T-helper 1 cell treated with Interleukin-12 subunit alpha and Interleukin-12 subunit beta and Interleukin-4 antibody, amounts not matched to agents 30 ng/mL and 1 ng/mL, for 36 hours (primary cell): ENCODE measurements around the gene CD47. TPM values are rescaled to one million over a fixed set of nuclear protein-coding genes. Genes with fewer than 3 reads are reported as not detected.

Source experiments
- intact Hi-C: fragments of 100-400 bp; cut with micrococcal nuclease; formaldehyde crosslinking; loops from one replicate; pipeline ENCODE4 v1.15.1; 2024
- total RNA-seq: library from RNA; stranded (reverse); gene quantifications from 2 replicates; pipeline ENCODE4 v1.2.3, GENCODE V29; 2022

Gene CD47
- total RNA-seq, 1 donor from 2014 or later, result 132 TPM

DNA sequence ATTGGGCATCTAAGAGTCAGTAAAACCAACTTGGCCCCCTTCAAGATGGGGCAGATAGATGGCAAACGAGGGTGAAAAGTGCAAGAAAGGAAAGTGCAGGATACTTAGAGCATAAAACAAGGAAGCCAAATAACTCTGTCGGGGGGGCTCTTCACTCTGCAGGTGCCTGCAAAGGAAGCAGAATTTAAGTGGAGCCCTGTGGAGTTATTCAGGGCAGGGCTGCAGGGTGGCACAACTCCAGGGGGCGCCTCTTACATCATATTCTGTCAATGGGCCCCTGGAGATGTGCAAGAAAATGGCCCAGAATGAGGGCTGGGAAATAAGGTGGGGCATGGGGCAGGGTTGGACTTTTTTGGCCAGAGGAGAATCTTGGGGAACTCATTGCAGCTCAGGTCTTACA, 69.7 kb downstream of the CD47 start:
- intact Hi-C loops, result no loop called here

DNA sequence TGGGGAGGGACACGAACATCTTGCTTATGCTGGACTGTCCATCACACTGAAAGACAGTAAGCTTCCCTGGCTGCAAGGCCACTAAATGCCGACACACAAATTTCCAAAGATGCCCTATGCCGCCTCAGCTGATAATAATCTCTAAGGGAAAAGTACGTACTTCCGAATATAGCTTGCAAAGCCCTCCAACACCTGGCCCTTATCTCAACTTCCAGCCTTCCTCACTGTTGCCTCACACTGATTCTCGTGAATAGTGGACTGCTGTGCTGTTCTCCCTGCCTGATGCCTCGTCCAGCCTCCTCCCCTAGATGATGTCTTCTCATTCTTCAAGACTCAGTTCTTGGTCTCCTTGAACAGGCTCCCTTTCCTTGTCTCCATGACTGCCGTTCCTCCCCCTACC, 72.3 kb downstream of the CD47 start:
- intact Hi-C loops, result loop anchor here (5.0 kb wide), 1 partner anchor 41 kb away; no protein-coding TSS in a partner anchor

DNA sequence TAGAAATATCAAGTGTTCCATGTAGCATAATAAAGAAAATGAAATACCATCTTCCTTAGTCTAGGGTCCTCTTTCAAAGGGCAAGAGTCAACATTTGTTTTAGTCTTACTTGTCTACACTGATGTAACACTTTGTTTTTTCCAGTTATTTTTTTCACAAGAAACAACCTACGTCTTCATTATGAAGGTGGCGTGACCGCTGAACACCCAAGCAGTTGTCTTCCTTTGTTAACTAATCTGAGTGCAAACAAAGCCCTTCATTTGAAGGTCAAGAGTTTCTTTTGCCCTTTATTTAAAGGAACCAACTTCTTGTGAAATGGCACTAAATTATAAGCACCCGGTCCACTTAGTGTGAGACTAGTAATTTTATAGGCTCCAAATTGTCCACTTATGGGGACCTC, 73.2 kb downstream of the CD47 start:
- intact Hi-C loops, result loop anchor here (5.0 kb wide), 1 partner anchor 40 kb away; no protein-coding TSS in a partner anchor

DNA sequence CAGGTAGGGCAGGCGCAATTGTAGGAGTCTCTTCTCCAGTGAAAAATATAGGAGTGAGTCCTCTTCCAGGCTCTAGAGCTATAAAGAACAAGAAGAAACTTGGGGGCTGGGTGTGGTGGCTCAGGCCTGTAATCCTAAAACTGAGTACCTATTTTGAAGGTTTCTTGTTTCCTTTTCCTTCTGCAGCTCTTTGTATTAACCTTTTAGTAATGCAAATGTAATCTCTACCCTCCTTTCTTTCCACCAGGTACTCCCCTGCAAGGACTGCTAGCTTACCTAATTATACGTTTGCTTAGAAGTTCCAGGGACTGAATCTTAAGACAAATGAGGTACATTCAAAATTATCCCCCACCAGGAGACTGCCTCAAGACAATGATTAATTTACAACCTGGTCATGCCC, 75.9 kb downstream of the CD47 start:
- intact Hi-C loops, result loop anchor here (5.0 kb wide), 1 partner anchor 38 kb away; no protein-coding TSS in a partner anchor

- intact Hi-C loops, result no loop called here
Observed at GRCh38 chr3:108013141-108014055, 77.4 kb downstream of the CD47 start.

- intact Hi-C loops, result no loop called here
Observed at GRCh38 chr3:108012304-108012703, 78.5 kb downstream of the CD47 start.

DNA sequence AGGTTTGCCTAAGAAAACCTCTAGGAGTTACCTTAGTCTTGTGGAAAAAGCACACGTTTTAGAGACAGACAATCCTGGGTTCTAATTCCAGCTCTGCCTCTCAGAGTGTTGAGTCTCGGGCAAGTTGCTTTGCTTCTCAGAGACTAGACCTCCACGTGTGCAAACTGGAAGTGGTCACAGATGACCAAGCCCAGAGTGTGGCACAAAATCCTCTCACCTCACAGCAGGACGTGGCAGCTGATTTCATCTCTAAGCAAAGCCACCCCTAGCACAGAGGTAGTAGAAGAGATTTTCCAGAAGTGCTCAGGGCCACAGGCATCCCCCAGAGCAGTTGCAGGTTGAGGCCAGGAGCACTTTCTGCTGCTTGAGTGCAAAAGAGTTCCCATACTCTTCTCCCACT, 79.2 kb downstream of the CD47 start:
- intact Hi-C loops, result no loop called here

- intact Hi-C loops, result no loop called here
Observed at GRCh38 chr3:108008931-108009639, 81.7 kb downstream of the CD47 start.

- intact Hi-C loops, result no loop called here
Observed at GRCh38 chr3:108008106-108008505, 82.7 kb downstream of the CD47 start.

DNA sequence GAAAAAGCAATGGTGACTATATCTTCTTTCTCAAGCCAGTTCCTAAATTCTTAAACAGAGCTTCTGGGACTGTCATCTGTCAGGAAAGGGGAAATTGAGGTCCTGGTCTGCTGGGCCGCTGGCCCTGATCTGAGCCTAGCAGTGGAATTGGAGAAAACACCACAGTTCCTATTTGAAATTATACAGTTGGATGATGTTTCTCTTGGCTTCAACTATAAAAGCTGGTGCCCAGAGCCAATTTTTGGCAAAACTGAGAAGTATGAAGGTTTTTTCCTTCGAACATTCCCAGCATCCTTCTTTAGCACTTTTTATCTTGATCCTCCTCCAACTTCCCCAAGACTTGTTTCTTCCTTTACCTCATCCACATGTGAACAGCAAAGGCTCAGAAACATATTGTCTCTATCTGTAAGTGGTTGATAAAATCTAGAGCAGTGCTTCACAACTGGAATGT, 83.9 kb downstream of the CD47 start:
- intact Hi-C loops, result no loop called here

GRCh38 chr3:108006077-108006771, 84.6 kb downstream of the CD47 start:
- intact Hi-C loops, result no loop called here

DNA sequence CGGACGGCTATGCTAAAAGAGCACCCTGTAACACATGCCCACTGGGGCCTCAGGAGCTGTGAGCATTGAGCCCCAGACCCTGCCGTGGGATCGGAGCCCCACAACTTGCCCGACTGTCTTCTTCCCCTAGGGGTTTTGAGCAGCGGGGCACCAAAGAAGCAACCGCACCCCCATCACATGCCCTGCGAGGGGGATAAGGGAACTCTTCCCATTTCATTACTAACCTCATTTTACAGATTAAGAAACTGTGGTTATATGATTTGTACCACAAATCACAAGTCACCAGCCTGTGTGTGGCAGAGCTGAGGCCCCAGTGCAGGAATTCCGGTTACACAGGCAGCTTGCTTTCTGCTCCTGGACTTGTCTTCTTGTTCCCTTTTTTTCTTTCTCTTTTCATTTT, 86.2 kb downstream of the CD47 start:
- intact Hi-C loops, result no loop called here

DNA sequence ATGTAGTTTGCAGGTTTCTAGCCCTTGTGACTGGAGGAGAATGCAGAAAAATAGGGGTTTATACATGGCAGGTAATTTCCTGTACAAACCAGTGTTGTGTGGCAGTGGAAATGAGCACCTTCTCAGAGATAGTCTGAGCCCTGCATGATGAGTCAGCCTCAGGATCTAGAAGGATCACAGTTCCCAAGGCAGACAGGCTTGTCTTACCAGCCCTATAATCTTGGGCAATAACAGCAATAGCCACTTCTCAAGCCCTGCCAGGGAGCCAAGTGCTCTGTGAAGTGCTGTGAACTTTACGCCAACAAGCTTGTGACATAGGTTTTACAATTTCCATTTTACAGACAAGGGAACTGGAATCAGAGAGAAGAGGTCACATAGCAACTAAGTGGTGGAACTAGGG, 89.4 kb downstream of the CD47 start:
- intact Hi-C loops, result no loop called here

GRCh38 chr3:107999215-107999775, 91.5 kb downstream of the CD47 start:
- intact Hi-C loops, result no loop called here

- intact Hi-C loops, result no loop called here
Observed at GRCh38 chr3:107997671-107998070, 93.2 kb downstream of the CD47 start.

DNA sequence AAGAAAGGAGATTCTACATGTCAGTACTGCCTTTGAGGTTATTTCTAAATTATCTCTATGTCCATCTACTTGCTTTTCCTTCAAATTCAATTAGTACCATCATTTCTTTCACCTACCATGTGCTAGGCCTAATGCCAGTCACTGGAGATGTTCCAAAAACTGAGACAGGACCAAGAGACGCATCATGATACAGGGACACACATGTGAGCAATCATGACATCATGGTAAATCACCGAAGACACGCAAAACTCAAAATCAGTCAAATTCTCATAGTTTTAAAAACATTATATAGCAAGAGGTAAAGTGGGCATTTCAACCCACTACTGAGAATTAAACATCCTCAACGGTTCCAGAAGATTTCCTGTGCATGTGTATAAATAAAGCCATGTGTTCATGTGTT, 95.0 kb downstream of the CD47 start:
- intact Hi-C loops, result no loop called here

DNA sequence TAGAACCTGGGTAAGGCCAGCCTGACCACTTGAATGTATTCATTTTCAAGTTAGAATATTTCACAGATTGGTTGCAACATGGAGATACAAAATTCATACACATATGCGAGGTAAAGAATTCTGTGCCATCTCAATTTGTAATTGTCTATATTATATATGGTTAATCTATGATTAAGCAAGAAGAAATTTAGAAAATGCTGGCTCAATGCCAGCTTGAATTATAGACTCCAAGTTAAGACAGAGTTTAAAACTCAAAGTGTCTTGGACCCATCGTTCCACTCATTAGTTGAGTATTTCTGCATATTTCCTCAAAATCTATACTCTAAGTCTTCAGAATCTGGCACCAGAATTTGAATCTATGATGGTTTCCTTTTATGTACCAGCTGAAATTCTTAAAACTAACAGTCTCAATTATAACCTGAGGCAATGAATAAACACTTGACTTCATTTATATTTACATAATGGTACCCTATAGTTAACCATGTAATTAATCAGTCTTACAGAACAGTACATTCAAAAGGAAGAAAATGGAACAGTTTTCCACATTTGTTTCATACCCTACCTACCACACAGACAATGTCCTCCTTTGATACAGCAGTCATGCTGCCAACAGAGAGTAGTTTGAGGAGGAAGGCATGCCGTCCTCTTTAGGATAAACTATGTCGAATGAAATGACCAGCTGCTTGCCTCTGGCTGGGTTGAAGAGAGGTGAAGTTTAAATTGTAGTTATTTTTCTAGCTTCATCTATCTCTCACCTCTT, 95.7 kb downstream of the CD47 start:
- intact Hi-C loops, result no loop called here

DNA sequence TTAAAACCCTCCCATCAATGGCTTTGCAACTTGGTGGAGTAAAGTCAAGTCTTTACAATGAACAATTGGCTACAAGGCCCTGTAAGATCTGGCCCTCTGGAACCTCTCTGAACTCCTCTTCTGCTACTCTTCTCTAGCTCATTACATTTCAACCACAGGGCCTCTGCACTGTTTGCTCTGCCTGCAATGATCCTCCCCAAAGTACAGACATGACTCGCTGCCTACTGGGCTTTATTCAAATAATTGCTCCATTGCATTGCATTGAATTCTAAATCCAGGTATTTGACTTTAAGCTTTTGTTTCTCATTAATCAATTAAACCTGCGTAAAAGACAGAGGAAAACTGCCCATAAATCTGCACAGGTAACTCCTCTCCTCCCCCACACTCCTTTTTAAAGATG, 96.7 kb downstream of the CD47 start:
- intact Hi-C loops, result no loop called here

DNA sequence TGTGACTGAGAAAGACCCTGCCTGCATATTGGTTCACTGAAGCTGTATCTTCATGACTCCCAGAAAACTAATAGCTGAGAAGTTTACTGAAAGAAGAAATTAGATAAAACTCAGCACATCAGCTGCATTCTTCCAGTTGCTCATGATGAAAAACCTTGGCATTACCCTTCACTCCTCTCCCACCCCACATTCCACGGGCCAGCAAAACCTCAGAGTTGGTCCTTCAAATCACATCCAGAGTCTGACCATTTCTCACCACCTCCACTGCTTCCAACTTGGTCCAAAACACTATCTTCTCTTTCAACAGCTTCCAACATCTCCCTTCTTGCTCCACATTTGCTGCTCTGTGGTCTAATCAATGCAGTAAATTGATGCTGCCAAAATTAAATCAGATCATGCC, 97.1 kb downstream of the CD47 start:
- intact Hi-C loops, result no loop called here
